ENCODE measurements around the gene SEMA5A.

The SEMA5A gene

DNA sequence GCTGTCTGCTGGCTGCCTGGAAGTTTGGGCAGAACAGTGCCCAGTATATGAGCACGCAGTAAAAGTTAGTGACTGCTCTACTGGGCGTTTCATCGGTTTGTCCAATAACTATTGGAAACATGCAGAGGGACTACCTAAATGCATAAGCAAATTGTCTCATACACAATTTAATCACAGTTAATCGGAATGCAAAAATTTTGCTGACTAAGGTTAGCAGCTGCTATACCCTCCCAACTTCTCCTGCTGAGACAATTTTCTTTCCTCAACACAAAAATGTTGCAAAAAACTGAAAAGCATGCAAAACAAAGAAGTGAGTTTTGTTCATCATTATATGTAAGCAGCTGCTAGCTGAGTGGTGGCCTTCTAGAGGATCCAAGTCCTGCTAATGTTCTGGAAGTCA is 327.5 kb downstream of the SEMA5A start:
- no peak for DNase-seq (ENCODE audit: low read depth, low spot score)

DNA sequence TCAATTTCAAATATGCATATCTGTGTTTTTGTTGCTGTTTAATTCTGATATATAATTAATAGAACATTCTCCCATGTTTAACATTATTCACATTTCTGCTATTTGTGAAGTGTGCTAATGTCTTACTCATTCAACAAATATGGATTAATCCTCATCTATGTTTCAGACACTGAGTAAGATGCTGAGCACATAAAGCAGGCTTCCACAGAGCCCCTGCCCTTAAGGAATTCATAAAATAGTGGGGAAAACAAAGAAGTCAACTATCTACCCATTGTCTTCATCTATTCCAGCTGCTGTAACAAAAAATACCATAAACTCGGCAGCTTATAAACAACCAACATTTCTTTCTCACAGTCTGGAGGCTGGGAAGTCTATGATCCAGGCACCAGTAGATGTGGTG is 333.3 kb downstream of the SEMA5A start:
- no peak for DNase-seq (ENCODE audit: low read depth, low spot score)

DNA sequence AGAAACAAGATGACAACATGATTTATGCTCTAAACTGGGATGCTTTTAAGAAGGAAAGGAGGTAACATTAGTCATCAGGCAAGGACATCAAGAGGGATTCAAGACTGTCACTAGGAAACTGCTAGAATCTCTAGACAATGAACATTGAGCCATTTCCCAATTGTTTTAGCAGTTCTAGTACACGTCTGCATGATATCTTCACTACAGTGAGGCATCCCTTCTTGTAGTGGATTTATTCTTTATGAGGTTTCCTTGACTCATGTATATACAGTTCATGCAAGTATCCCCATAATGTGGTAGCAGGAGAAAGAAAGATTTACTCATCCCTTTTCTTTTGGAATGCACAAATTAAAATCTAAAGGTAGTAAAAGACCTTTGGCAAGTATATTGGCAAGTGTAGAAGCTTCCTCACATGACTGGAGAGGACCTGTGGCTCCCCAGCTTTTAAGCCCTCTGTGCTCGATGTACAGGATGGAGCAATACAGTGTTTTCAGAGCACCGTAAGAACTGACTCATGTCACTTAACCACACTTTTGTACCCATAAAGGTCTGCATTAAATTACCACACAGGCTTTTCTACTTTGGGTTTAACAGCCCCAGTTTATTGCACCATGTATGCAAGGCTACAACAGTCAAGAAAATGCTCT is 335.9 kb downstream of the SEMA5A start:
- DNase-seq (ENCODE audit: low read depth, low spot score): no peak

DNA sequence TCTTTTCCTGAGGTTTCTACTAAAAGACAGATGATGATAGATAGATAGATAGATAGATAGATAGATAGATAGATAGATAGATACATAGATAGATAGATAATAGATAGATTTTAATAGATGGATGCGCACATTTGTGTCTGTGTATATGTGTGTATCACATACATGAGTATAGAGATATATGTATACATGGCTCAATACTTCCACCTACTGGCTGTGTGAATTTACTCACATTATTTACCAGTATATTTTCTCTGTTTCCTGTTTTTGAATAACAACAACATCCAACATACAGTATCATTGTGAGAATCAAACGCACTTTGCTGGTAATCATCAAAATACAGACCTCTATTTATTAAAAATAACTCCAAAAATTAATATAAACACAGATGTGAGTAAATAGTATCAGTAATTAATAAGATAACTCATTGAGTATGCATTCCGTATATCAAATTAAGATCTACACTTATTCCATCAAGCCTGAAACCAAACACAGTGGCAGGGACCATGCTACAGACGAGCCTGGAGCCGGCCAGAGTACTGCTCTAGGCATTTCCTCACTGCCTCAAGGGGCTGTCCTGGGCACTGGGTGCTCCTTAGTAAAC is 338.0 kb downstream of the SEMA5A start:
- DNase-seq (ENCODE audit: low read depth, low spot score): no peak

DNA sequence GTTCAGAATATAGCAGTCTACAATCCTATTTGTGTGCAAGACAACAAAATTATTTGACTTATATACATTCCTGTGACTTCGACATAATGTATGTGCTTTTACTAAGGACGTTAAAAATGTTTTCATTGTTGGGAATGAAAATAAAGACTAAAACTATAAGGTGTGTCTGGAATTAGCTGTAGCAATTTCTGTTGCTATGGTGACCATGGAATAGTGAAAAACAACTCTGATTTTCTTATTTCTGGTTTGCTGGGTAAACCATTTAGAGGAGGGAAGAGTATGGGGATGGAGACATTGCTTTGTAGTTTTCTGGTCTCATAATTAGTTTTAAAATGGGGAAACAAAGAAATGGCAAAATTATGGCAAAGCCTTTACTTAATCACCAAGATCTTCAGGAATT is 343.2 kb downstream of the SEMA5A start:
- no peak for DNase-seq (ENCODE audit: low read depth, low spot score)

DNA sequence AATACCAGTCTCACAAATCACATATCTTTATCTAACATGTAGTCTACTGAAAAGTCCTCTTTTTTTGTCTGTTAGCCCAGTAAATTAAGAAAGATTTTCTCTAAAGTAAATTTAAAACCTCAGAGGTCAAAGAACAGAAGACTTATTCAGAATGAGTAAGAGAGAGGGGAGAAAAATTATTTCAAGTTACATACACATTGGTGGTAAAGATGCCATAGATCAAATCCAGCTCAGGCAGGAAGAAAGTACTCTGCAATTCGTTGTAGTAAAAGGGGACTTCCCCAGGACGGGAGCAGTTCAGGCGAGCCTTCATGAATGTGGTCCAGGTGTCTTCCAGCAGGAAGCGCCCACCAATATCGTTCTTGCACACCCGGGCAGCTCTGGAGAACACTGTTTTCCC is 344.1 kb downstream of the SEMA5A start:
- no peak for DNase-seq (ENCODE audit: low read depth, low spot score)

DNA sequence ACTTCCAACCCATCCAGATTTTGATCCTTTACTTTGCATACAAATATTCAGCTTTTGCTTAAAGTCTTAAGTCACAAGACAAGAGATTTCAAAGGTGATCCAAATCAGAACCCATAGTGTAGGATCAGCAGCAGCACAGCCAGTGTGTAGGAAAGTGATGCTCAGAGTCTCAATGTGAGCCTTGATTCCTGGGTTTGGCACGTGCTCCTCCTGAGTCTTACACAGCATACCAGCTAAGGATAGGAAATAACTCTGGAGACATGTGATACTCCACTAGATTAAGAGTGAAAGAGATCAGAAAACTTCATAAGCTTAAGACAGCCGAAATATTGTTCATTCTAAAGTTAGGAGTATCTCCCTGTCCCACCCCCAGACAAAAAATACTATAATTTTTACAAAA is 344.9 kb downstream of the SEMA5A start:
- DNase-seq (ENCODE audit: low read depth, low spot score): no peak

DNA sequence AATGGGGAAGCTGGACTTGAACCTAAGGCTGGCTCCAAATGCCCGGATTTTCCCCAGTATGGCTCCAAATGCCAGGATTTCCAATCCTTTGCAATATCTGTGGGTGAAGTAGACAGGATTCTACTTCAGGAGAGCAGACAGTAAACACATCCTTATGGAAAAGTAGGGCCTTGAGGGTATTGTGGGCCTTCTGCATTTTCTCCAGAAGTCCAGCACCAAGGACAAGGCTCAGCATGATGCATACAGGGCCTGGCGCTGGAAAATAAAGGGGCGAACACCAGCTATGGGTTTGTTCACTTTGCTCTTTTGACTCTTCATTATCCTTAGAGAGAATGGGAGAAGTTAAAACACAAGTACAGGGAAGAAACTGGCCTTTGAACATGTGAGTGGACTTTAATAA is 347.5 kb downstream of the SEMA5A start:
- DNase-seq (ENCODE audit: low read depth, low spot score): no peak

DNA sequence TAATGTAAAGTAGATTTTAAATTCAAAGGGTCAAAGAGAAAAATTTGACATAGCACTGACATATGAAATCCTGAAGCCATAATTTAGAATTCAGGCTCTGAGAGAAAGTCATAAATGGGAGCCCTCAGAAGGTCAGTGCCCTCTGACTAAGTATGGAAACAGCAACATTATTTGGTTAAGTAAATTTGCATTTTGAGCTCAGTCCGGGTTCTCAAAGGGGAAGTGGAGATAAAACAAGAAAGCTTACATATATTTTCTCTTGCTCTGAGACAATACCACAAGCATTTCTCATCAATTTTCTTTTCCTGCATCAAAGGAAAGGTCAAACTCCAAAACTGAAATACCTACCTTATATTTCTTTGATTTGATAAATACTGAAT is 348.0 kb downstream of the SEMA5A start:
- DNase-seq (ENCODE audit: low read depth, low spot score): no peak

DNA sequence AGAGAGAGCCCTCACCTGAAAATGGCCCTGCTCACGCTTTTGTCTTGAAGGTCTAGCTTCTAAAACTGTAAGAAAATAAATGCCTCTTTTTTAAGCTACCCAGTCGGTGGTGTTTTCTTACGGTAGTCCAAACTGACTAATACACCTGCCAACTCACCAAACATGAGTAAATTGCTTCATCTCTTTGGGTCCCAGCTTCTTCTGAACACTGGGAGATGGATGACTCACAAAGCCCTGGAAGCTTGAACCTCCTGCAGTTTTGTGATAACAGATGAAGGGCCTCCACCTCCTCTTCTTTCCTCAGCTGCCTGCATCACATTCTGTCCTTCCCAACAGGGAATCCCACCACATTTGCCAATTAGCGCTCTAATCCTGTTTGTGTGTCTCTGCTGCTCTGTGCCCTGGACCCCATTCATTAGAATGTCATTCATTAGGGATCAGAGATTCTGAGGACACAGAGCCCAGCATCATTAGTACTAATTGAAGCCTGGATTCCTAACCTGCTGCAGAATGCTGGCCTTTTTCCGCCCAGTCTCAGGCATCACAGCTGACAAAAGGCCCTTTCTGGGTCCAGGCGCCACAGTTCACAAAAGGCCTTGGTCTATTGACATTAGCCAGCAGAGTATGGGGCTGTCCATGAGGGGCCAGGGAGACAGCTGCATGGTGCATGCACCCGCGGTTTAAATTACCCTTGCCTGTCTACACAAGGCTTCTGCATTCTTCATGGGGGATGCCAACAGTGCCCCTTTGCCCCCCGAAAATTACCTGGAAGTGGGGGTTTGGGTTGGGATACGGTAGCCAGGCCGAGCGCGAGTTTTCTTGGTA is 349.3 kb downstream of the SEMA5A start:
- DNase-seq (ENCODE audit: low read depth, low spot score): no peak

DNA sequence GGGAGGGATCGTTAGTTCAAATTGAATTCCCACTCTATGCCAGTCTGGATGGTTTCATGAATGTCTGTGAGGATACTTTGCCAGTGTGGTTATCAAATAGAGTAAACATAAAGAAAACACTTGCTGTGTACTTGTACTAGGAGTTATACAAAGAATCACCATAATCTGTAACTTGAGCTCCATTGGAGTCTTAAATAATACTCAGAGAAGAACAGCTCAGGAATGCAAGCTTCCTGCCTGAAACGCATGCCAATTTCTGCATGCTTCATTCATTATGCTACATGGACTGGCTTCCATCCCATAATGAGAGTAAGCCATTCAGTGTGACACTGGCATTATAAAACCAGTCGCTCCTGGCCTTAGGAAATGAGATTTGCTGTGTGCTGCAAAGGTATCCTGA is 351.4 kb downstream of the SEMA5A start:
- no peak for DNase-seq (ENCODE audit: low read depth, low spot score)

DNA sequence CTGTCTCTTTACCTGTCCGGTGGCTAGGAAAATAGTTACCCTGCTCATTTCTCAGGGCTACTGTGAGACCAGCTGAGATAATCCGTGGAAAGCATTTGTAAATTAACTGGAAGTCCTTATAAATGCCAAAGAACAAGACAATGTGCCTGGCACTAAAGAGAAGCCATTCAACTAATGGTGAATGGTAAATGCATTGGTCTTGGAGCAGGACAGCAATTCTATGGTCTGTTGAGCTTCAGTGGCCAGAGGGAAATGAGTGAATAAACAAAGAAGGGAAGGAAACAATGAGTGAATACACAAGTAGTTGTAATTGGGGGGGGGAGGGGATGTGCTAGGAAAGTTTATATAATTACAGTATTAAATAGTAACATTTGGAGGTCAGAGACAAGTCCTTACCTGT is 353.6 kb downstream of the SEMA5A start:
- no peak for DNase-seq (ENCODE audit: low read depth, low spot score)

DNA sequence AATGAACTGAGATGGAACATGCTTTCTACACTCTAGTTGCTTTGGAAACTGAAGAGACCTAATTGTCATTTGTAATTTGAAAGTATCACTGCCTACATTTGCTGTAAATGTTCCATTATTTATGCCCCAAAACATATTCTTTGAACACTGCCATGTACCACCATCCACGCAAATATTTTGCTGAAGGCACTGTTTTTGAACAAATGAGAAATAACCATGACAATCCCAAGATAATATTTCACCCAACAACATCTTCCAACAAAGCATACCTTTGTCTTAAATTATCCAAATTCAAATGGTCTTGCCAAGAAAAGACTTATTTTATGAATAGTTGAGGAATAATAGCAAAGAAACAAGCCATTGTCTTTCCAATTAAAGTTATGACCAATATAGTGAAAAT is 356.2 kb downstream of the SEMA5A start:
- DNase-seq (ENCODE audit: low read depth, low spot score): no peak

DNA sequence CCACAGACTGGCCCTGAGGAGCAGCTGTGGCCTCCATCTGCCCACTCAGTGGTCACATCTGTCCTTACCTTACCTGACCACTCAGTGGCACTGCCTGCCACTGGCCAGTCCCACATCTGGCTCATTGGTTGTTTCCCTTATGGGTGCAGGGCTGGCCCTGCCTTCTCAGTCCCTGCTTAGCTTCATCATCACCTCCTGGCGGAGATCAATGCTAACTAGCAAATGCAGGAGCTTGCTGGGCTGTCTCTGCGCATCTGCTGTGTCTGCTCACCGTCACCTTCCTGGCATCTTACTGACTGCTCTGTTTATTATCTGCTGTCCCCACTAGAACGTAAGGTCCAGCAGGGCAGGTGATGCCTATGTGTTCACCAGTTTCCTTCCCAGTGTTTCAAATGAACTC is 356.9 kb downstream of the SEMA5A start:
- no peak for DNase-seq (ENCODE audit: low read depth, low spot score)

DNA sequence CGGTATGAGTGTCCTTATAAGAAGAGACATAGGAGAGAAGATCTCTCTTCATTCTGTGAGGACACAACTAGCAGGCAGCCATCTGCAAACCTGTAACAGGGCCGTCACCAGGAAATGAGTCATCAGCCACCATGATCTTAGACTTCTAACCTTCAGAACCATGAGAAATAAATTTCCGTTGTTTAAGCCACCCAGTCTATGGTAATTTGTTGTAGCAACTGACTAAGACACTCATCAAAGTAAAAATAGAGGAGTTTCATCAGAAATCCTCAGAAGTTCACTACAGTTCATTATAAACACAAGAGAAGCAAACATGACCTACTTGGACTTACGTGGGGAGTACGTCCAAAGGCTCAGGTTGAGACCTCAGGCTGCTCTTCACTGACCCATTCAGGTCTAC is 357.7 kb downstream of the SEMA5A start:
- no peak for DNase-seq (ENCODE audit: low read depth, low spot score)

DNA sequence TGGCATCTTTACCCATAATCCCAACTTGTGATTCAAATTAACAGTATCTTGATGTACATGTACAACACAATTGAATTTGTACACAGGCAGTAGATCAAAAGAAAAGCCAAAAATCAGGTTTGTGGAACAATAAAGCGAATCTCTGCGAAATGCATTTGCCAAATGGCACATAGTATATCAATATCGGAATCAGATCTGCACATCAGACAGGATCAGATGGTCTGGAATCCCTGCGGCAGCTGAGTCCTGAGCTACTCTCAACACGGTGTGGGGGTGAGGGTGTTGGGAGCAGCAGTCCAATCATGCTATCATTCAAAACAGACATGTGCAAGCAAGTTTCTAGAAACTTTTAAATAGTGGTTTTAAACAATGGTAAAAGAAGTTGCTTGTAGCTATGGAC is 358.3 kb downstream of the SEMA5A start:
- no peak for DNase-seq (ENCODE audit: low read depth, low spot score)

DNA sequence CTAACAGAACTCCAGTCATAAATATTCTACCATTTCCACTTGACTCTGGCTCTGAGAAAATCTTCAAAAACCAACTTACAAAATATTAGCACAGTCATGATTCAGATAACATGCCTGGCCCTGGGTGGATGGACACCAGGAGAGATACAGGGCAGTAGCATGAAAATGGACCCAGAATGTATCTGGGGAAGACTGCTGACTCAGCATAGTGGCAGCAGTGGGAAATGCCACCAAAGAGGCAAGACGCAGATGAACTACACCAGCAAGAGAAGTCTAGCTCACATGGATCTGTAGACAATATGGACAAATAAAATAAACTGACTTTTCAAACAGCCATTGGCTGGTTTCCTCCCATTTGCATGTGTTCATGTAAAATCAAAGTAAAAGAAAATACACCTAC is 359.8 kb downstream of the SEMA5A start:
- DNase-seq (ENCODE audit: low read depth, low spot score): no peak

DNA sequence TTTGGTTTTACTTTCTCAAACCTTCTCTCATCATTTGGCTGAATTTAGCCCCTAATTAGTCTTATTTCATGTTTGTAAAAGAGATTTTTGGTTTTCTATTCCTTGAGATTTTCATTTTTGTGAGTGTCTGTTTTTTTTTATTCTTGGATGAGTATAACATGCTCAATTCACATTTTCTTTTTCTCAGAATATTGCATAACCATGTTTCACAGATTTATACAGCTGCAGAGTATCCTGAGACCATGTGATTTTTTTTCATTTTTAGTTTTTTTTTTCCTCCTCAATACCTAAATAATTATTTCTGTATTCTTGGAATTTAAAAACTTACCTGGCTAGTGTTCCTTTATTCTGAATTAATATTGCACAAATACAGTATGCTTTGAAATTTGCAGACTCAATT is 361.9 kb downstream of the SEMA5A start:
- DNase-seq (ENCODE audit: low read depth, low spot score): no peak

DNA sequence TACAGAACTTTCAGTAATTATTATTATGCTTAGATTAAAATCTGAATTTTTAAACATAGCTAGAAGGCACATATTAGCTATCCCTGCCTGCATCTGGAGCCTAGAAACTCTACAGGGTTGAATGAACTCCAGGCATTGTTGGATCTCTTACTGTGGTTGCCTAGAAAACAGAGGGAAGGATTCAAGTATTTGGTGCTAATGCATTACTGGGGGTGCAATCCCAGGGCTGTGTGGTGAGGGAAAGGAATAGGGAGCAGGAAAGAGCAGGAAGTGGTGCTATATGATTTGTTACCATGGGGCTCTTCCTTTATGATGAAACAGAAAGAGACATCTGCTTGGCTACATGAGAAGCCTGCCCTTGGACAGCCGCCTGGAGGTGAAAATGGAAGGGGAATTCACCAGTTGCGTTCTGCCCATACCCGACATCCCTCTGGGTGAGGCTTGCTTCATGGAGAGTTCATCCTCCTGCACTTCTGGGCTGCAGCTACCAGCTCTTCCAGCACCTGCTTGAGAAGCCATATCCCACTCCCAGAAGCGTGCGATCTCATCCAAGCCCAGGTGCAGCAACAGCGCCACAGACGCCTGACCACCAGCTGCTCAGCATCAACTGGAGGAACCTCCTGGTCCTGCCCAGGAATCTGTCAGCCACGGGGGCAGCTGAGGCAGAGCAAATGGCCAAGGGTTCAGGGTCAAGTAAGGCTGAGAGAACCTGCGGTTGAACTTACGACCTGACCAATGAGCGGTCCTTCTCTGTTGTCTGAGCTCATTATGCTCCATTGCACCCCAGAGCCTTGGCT is 362.8 kb downstream of the SEMA5A start:
- DNase-seq (ENCODE audit: low read depth, low spot score): no peak

DNA sequence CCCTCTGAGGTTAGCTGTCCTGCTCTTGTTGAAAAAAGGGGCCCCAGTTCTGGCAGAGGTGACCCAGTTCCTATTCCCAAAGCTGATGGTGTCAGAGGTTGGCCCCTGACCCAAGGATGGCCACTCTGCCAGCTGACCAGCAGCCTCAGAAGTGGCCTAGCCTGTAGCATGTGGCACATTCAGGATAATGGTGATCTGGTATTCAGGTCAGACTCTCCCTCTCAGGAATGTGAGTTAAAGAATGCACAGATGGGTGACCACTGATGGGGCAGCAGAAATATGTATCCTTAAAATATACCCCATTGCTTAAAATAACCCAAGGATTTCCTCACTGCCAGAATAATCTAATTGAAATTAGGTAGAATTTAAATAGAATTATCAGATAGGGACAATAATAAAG is 369.2 kb downstream of the SEMA5A start:
- DNase-seq (ENCODE audit: low read depth, low spot score): no peak

DNA sequence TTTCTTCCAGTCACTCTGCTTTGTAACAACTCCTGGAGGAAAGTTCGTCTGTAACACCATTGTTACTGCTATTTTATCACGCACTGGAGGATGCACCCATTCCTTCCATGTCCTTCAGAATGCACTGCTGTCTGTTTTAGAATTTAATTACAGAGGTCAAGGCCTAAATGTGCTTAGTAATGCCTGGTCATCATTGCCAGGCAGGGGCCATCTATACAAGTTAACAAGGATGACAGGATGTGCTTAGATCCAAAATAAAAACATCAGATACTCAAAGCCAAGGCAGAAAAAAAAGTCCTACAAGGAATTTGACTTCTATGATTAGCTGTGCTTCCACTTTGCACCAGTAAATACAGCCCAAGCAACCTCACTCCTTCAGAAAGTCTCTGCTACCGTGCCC is 371.4 kb downstream of the SEMA5A start:
- no peak for DNase-seq (ENCODE audit: low read depth, low spot score)

DNA sequence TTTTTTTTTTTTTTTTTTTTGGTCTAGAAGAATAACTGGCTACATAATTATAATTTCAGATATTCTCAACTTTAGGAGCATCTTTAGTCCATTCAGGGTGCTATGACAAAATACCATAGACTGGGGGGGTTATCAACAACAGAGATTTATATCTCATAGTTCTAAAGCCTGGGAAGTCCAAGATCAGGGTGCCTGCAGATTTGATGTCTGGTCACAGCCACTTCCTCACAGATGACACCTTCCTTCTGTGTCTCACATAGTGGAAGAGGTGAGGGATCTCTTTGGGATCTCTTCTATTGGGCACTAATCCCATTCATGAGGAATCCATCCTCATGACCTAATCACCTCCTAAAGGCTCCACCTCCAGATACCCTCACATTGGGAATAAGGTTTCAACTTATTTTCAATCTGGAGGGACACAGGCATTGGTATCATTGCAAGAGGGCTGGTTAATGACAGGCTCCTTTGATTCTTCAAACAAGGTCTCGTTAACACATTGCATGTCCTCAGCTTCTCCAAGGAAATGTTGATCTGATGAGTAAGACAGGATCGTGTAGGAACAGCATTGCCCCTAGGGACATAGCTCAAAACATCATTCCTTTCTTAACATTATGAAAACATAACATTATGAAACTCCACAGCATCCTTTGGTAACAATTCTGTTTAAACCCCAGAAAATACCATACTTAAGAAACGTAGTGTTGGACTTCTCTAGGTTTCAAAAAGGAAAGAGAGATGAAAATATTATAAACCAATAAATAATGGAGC is 372.4 kb downstream of the SEMA5A start:
- DNase-seq (ENCODE audit: low read depth, low spot score): no peak
